ENCODE data around the gene ATRNL1. TPM values are rescaled to one million over a fixed set of nuclear protein-coding genes. Genes with fewer than 3 reads are reported as not detected.
"Not testable (repeated sequence)": the region's sequence is repeated elsewhere in the genome, so short reads cannot be mapped to it uniquely, and the experiment has no call there.

ATRNL1 gene
- total and polyA plus RNA-seq, 2 experiments from 2014 or later = 5.9 to 17.4 TPM

- H4K20me1 ChIP-seq (ENCODE audit: insufficient read depth, poor library complexity, severe bottlenecking) = no peaks in the 10 kb centered on the region
- TF ChIP-seq CTCF (IDR thresholded peaks at IDR 0.05; ENCODE audit: poor library complexity) = no peak
- TF ChIP-seq EZH2 (IDR thresholded peaks at IDR 0.05; ENCODE audit: borderline replicate concordance) = no peak
- no peak for TF ChIP-seq EZH2phosphoT487 (IDR thresholded peaks at IDR 0.05; ENCODE audit: low read depth, severe bottlenecking, unreplicated experiment)
- H3K27ac ChIP-seq = no peak overlapping the region
- 25% methylated on average over 2 of the region's 2 CpGs for WGBS (ENCODE audit: low lambda C conversion rate, missing lambda C conversion rate)
- no peaks in the 10 kb centered on the region for H3K9me3 ChIP-seq (ENCODE audit: low read depth)
- H3K4me3 ChIP-seq = no peak overlapping the region
- H3K4me1 ChIP-seq (ENCODE audit: insufficient read depth) = no peaks in the 10 kb centered on the region
- no peaks in the 10 kb centered on the region for H3K36me3 ChIP-seq (replicated peaks; ENCODE audit: insufficient read depth, low read depth)
- H3K4me2 ChIP-seq = peak overlapping the region; percentile 26
- peak; percentile 32 for DNase-seq (ENCODE audit: low spot score)
- no peaks in the 10 kb centered on the region for H3K27me3 ChIP-seq
- H3K79me2 ChIP-seq = no peaks in the 10 kb centered on the region
- no peaks in the 10 kb centered on the region for H3K9me2 ChIP-seq (replicated peaks; ENCODE audit: insufficient read depth)
- H2AFZ ChIP-seq = no peak overlapping the region
Observed at GRCh38 chr10:115818012-115818411, 724.8 kb downstream of the ATRNL1 start.

GRCh38 chr10:115826396-115826795 lies 733.2 kb downstream of the ATRNL1 start:
- DNase-seq (ENCODE audit: low spot score) = no peak
- Histone ChIP-seq H3K4me1 (ENCODE audit: insufficient read depth) (no peaks in the 10 kb centered on the region), H3K9me2 (replicated peaks; ENCODE audit: insufficient read depth) (no peaks in the 10 kb centered on the region), H3K4me2 (no peak overlapping the region), H3K4me3 (no peak overlapping the region), H3K79me2 (no peaks in the 10 kb centered on the region), H3K36me3 (replicated peaks; ENCODE audit: insufficient read depth, low read depth) (no peaks in the 10 kb centered on the region), H3K9me3 (ENCODE audit: low read depth) (no peaks in the 10 kb centered on the region), H4K20me1 (ENCODE audit: insufficient read depth, poor library complexity, severe bottlenecking) (no peaks in the 10 kb centered on the region), H2AFZ (no peak overlapping the region), H3K27ac (no peak overlapping the region), H3K27me3 (no peaks in the 10 kb centered on the region)
- WGBS (ENCODE audit: low lambda C conversion rate, missing lambda C conversion rate) = 91% methylated on average over 9 of the region's 9 CpGs
- TF ChIP-seq CTCF (IDR thresholded peaks at IDR 0.05; ENCODE audit: poor library complexity) (no peak), EZH2phosphoT487 (IDR thresholded peaks at IDR 0.05; ENCODE audit: low read depth, severe bottlenecking, unreplicated experiment) (no peak), EZH2 (IDR thresholded peaks at IDR 0.05; ENCODE audit: borderline replicate concordance) (no peak)

- no peaks in the 10 kb centered on the region for H4K20me1 ChIP-seq (ENCODE audit: insufficient read depth, poor library complexity, severe bottlenecking)
- H3K9me2 ChIP-seq (replicated peaks; ENCODE audit: insufficient read depth) = no peaks in the 10 kb centered on the region
- DNase-seq (ENCODE audit: low spot score) = peak; percentile 7
- H3K36me3 ChIP-seq (replicated peaks; ENCODE audit: insufficient read depth, low read depth) = no peaks in the 10 kb centered on the region
- H3K9me3 ChIP-seq (ENCODE audit: low read depth) = no peaks in the 10 kb centered on the region
- H3K79me2 ChIP-seq = no peaks in the 10 kb centered on the region
- H2AFZ ChIP-seq = no peak overlapping the region
- TF ChIP-seq CTCF (IDR thresholded peaks at IDR 0.05; ENCODE audit: poor library complexity) (no peak), EZH2 (IDR thresholded peaks at IDR 0.05; ENCODE audit: borderline replicate concordance) (no peak), EZH2phosphoT487 (IDR thresholded peaks at IDR 0.05; ENCODE audit: low read depth, severe bottlenecking, unreplicated experiment) (no peak)
- no peaks in the 10 kb centered on the region for H3K4me1 ChIP-seq (ENCODE audit: insufficient read depth)
- 88% methylated on average over 6 of the region's 6 CpGs for WGBS (ENCODE audit: low lambda C conversion rate, missing lambda C conversion rate)
- no peak overlapping the region for H3K4me3 ChIP-seq
- H3K27me3 ChIP-seq = no peaks in the 10 kb centered on the region
- H3K4me2 ChIP-seq = no peak overlapping the region
- H3K27ac ChIP-seq = no peak overlapping the region
Observed at GRCh38 chr10:115827231-115828009, 734.3 kb downstream of the ATRNL1 start.

- not testable (repeated sequence) for H3K9me2 ChIP-seq (replicated peaks; ENCODE audit: insufficient read depth); H3K4me1 ChIP-seq (ENCODE audit: insufficient read depth); H4K20me1 ChIP-seq (ENCODE audit: insufficient read depth, poor library complexity, severe bottlenecking); H3K36me3 ChIP-seq (replicated peaks; ENCODE audit: insufficient read depth, low read depth); H3K79me2 ChIP-seq; H3K9me3 ChIP-seq (ENCODE audit: low read depth); H2AFZ ChIP-seq; H3K27me3 ChIP-seq; H3K4me2 ChIP-seq; DNase-seq (ENCODE audit: low spot score); H3K27ac ChIP-seq; H3K4me3 ChIP-seq
- WGBS (ENCODE audit: low lambda C conversion rate, missing lambda C conversion rate) = 96% methylated on average over 4 of the region's 4 CpGs
Observed at GRCh38 chr10:115828182-115828581, 735.0 kb downstream of the ATRNL1 start.

Measured in hepatocyte (in vitro differentiated cells).